ENCODE results near the gene IFNAR2.
"Not testable (repeated sequence)": the region's sequence is repeated elsewhere in the genome, so short reads cannot be mapped to it uniquely, and the experiment has no call there.

IFNAR2 gene

DNA sequence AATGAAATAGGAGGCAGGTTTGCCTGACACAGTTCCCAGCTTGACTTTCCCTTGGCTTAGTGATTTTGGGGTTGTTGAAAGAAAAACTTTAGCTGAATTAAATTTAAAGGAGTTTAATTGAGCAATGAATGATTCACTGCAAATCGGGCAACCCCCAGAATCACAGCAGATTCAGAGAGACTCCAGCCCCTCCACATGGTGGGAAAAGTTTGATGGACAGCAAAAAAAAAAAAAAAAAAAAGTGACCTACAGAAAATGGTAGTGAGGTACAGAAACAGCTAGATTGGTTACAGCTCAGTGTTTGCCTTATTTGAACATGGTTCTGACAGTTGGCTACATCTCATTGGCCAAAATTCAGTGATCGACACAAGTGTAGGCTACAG is 12.6 kb upstream of the IFNAR2 start:
- DNase-seq = no peak

DNA sequence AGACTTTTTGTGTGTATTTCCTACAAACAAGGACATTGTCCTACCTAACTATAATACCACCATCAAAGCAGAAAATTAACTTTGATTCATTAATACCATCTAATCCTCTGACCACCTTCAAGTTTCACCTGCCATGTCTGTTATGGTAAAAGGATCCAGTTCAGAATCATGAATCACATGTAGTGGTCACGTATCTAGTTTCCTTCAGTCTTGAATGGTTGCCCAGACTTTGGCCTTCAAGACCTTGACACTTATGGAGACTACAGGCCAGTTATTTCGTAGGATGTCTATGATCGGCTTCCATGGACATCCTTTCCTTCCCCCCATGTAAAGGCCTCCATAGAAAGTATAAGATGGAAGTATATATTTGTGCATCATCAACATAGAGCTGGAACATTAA is 10.4 kb upstream of the IFNAR2 start:
- no peak for DNase-seq

DNA sequence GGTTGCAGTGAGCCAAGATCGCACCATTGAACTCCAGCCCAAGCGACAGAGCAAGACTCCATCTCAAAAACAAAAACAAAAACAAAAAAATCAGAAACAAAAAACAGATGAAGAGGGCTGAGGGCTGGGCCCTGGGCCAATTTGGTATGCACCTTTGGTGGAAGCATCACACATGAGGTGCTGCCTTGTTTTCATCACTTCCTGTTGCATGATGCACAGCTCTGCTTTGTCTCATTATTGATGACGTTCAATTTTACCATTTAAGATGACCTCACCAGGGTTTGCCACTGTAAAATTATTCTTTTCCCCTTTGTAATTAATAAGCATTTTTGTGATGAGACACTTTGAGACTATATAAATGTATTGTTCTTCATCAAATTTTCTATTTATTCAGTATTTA is 9.8 kb upstream of the IFNAR2 start:
- DNase-seq = no peak

DNA sequence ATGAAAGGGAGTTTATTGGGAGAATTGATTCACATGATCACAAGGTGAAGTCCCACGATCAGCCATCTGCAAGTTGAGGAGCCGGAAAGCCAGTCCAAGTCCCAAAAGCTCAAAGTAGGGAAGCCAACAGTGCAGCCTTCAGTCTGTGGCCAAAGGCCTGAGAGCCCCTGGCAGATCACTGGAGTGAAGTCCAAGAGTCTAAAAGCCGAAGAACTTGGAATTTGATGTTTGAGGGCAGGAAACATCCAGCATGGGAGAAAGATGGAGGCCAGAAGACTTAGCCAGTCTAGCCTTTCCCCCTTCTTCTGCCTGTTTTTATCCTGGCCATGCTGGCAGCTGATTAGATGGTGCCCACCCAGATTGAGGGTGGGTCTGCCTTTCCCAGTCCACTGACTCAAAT is 4.4 kb upstream of the IFNAR2 start:
- not testable (repeated sequence) for DNase-seq

DNA sequence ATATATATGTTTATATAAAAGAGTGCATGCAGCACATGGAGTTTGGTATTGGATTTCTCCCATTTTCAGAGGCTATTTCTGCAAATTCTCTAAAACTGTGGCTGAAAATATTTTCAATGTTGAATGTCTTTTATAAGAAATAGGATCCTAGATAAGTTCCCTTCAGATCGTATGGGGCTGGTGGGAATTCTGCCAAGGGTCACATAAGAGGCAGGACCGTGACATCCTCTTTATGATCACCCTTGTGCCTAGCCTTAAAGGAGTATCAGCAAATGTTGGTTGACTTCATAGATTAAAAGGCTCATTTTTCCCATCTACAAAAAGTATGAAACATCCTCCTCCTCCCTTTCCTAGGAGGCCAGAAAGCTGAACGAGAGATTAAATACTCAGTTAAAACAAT is 1.3 kb upstream of the IFNAR2 start:
- no peak for DNase-seq

DNA sequence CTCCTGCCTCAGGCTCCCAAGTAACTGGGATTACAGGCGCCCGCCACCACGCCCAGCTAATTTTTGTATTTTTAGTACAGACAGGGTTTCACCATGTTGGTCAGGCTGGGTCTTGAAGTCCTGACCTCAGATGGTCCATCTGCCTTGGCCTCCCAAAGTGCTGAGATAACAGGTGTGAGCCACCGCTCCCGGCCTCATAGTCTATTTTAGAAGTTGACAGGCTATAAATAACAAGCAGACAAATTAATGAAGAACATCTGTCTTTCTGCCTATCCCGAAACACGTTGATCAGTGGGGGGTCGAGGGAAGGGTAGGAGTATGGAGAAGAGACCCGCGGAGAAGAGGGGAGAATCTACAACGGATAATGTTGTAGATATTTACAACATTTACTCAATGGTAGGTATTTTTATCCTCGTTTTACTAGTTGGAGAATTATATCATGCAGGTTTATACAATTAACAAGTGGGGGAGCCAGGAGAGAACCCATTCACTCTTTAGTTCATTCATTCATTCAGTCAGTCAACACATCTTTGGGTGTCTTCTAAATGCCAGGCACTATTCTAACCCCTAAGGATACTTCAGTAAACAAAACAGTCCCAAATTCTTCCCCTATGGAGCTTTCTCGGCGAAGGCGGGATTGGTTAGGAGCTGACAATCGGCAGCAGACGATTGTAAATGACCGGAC is 497 bp upstream of the IFNAR2 start:
- no peak for DNase-seq

DNA sequence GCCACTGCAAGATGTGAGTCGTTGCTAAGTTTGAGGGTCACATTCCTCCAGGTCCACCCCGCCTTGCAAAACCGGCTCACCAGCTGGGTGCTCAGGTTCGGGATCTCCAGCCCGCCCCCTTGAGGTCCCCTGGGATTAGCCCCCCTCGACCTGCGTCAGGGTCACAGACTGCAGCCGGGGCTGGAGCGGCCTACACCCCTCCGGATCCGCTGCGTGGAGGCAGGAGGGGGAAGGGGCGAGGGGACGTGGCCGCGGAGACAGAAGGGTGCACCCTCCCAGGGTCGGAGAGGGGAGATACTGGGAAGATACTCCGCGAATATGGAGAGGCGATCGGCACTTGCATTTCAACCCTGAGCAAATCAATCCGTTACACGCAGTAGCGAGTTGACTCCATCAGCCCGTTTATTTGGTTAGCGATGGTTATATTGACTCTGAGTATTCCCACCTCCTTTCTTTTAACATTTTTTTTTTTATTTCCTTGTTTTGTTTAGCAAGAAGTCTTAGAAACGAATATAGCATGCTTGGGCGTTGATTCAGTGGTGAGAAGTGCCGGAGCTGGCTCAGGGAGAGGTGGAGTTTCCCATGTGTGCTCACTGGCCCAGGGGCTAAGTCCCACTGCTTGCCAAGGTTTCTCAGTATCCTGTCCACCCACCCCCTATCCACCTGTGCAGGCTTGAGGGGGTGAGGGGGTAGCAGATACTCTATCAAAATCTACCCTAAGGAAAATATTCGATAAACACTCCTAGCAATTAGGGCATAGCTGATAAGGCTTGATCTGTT is 997 bp downstream of the IFNAR2 start:
- DNase-seq = peak; percentile 58

DNA sequence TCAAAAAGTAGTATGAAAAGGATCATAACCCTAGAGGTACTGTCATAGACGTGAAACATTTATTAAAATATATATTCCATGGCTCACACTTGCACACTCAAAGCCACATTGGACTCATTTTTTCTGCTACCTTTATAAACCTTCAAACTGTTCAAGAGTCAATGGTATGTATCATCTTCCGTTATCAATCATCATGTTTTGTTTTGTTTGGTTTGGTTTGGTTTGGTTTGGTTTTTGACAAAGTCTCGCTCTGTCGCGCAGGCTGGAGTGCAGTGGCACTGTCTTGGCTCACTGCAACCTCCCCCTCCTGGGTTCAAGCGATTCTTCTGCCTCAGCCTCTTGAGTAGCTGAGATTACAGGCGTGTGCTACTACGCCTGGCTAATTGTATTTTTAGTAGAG is 1.8 kb downstream of the IFNAR2 start:
- DNase-seq = no peak

DNA sequence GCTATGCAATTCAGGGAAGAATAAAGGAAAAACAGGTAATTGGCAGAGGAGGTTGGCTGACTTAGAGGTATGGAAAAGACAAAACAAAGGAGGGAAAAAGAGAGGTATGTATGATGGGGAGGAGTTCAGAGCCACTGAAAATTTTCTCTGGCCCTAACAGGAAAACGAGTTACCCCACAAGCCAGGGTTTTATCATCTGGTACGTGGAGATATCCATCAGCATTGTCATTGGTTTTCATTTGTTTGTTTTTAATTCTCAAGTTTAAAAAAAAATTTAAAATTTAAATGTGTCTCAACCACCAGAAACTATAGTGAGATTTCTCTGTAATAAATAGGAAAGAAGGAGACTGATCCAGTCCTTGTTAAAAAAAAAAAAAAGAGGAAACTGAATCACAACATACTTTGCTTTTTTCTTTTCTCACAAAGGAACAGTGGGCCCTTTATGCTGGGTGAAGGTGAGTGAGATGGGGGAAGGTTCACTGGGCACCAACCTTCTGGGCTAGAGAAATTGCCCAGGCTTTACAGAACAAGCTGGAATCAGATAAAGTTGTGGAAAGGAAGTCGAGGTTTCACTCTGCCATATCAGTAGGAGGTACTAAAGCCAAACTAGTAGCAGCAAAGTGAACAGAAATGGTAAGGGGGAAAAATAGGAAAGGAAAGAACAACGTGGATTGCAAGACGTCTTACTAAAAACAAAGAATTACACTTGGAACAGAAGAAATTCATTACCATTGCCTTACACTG is 2.7 kb downstream of the IFNAR2 start:
- DNase-seq = no peak

DNA sequence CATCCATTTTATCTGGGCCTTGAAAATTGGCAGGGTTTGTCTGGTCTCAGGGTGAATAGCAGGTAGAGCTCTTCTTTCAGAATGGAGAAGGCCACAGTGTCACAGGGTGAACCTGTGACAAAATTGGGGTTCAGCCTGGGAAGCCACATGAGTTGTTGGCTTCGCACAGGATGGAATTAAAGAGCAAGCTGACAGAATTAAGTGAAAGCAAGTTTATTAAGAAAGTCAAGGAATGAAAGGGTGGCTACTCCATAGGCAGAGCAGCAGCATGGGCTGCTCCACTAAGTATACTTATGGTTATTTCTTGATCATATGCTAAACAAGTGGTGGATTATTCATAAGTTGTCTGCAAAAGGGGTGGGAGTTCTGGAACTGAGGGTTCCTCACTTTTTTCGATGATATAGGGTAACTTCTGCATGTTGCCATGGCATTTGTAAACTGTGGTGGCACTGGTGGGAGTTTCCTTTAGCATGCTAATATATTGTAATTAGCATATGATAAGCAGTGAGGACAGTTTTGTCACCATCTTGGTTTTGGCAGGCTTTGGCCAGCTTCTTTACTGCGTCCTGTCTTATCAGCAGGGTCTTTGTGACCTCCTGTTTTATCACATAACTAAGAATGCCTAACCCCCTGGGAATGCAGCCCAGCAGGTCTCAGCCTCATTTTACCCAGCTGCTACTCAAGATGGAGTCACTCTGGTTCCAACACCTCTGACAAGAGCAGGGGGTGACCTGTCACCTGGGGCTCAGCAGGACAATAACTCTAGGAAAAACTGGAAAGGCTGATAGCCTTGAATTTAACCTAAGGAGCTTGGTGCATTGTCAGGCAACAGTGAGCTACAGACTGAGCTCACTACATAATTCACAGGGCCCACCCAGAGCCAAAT is 5.1 kb downstream of the IFNAR2 start:
- DNase-seq = no peak

DNA sequence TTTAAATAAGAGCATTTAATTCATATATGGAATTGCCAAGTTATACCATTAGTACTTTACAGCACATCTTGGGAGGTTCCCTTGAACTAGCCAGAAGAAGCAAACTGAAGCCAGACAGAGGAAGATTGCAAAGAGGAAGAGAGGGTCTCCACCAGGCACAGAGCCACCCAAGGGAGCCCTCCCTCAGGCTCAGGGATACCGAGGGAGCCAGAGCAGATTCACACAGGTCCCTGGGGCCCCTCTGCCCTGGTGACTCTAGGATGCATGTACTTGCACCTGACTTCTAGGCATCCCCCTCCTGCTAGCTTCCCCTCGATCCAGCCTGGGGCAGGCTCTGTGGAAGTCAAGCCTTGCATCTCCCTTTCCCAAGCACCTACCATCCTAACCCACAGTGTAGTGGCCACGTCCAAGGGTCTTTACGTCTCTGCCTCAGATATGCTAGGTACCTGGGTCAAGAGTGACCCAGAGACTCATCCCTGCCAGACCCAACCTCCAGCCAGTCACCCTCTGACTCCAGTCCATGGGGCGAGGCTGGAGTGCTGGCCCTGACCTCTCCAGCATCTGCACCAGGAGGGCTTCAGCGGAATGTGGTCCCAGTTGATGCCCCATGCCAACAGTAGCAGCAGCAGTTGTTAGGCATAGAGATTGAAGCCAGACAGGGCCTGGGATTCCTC is 6.4 kb downstream of the IFNAR2 start:
- no peak for DNase-seq

DNA sequence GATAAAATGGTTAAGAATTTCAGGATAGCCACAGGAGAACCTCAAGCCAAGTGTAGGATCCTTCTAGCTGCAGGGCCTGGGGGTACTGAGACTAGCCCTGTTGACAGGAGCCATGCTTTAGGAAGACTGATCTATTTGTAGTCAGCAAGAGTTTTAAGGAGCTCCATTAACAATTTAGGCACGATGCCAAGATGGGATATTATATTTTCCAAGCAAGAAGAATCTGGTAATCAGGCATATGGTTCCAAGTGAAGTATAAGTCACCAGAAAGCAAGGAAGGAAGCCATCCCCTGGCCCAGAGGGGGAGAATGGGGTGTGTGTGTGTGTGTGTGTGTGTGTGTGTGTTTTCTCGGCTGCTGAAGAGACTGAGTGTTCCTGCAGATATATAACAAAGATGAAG is 7.0 kb downstream of the IFNAR2 start:
- DNase-seq = no peak

DNA sequence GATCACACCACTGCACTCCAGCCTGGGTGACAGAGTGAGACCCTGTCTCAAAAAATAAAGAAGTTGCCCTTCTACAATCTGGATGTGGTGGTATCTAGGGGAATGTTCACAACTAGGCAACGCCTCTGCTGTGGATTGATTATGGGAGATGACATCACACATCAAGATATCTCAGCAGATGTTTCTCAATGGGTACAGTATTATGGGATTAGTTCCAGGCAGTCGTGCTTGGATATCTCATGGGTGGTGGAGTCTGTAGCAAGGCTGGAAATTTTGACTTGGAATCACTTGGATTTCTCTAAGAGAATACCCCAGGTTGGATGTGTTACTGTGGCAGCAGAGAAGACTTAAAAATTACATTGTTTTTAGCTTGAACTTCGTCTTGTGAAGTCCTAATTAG is 7.7 kb downstream of the IFNAR2 start:
- no peak for DNase-seq

DNA sequence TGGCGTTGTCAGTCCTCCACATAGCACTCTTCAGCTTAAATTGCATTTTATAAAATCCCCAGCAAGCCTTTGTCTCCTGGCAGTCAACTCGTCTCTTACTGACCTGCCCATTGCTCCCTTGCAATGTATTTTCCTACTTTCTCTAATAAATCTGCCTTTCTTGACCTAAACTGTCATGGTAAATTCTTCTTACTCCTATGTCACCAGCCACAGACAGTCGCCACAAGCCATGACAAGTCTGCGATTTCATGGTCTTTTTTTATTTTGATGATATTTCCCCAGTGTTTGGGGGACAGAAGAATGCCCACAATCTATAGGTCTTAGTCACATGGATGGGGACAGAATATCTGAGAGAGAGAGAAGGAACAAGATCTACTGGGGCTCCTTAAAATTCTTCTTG is 8.4 kb downstream of the IFNAR2 start:
- DNase-seq = no peak

DNA sequence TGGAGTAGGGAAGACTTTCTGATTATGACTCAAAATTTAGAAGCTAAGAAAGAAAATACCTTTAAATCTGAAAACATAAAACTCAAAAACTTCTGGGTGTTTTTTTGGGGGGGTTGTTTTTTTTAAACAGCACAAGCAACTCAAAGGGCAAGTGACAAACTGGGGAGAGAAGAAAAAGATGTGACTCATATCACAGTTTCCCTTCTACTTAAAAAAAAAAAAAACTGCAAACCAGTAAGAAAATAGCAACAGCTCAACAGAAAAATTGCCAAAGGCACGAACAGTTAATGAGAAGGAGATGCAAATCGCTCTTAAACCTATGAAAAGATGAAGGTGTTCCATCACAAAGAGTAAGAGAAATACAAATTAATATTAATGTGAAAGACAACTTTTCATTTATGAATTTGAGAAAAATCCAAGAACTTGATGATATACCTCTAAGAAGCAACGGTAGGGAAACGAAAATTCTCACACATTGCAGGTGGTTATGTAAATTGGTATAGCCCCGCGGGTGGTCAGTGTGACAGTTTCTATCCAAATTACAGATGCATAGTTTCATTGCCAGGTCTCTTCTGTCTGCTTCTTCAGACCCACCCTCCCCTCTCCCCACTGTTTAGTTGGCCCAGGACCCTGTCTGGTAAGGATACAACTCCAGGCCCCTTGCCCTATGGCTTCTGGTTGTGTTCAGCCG is 9.0 kb downstream of the IFNAR2 start:
- DNase-seq = no peak

DNA sequence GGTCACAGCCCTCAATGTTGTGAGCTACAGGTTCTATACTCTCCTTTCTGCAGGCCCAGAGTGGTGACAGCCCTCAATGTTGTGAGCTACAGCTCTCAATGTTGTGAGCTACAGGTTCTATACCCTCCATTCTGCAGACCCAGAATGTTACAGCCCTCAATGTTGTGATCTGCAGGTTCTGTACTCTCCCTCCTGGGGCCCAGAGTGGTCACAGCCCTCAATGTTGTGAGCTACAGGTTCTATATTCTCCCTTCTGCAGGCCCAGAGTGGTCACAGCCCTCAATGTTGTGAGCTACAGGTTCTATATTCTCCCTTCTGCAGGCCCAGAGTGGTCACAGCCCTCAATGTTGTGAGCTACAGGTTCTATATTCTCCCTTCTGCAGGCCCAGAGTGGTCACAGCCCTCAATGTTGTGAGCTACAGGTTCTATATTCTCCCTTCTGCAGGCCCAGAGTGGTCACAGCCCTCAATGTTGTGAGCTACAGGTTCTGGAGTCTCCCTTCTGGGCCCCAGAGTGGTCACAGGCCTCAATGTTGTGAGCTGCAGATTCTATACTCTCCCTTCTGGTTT is 9.9 kb downstream of the IFNAR2 start:
- not testable (repeated sequence) for DNase-seq

DNA sequence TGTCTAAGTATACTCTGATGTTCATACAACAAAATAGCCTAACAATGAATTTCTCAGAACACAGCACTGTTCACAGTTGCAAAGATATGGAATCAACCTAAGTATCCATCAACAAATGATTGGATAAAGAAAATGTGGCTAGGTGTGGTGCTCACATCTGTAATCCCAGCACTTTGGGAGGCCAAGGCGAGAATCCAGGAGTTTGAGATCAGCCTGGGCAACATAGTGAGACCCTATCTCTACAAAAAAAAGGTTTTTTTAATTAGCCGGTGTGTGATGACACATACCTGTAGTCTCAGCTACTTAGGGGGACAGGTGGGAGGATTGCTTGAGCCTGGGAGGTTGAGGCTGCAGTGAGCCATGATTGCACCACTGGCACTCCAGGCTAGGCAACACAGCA is 10.7 kb downstream of the IFNAR2 start:
- no peak for DNase-seq

DNA sequence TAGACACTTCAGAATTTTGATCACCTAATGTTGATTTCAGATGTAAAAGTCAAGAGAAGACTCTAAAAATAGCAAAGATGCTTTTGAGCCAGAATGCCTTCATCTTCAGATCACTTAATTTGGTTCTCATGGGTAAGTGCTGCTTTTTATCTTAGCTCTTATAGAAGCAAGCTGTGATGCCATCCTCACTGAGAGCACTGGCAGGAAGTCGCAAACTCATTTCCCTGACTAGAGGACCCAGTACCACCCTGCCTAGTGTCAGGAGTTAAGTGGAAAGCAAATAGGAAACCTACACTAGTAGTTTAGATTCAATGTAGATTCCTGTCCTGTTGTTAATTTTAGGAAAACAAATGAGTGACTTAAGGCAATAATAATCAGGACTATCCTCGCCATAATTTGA is 12.1 kb downstream of the IFNAR2 start:
- DNase-seq = no peak

DNA sequence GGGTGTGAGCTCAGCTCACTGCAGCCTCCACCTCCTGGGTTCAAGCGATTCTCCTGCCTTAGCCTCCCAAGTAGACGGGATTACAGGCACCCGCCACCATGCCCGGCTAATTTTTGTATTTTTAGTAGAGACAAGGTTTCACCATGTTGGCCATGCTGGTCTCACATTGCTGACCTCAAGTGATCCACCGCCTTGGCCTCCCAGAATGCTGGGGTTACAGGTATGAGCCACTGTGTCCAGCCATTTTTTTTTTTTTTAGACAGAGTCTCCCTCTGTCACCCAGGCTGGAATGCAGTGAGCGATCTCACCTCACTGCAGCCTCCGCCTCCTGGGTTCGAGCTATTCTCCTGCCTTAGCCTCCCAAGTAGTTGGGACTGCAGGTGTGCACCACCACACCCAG is 13.1 kb downstream of the IFNAR2 start:
- DNase-seq = not testable (repeated sequence)

DNA sequence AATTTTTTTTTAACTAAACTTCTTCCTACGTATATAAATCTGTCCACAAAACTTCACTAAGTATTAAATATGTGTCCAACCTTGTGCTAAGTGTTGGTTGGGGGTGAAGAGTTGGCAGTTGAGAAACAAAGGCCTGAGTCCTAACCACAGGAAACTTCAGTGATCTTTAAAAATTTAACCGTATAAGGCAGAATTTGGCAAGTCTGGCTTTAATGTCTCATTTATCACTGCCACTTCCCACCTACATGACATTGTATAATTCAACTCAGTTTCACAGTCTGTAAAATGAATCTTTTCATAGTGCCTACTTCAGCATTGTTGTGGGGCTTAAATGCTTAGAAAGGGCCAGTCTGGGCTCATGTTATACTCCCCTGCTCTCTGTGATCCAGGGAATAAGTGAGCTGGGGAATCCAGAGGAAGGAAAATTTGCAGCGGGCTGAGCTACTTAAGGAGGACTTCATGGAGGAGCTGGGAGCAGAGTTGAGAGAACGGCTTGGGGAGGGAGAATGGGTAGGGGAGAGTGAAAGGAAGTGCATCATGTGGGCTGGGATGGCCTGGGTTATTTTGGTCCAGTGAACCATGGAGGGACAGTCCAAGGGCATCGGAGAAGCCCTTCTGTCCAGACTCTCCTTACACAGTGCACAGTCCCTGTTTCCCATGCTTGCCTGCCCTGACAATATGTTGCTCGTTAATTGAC is 14.5 kb downstream of the IFNAR2 start:
- DNase-seq = no peak

DNA sequence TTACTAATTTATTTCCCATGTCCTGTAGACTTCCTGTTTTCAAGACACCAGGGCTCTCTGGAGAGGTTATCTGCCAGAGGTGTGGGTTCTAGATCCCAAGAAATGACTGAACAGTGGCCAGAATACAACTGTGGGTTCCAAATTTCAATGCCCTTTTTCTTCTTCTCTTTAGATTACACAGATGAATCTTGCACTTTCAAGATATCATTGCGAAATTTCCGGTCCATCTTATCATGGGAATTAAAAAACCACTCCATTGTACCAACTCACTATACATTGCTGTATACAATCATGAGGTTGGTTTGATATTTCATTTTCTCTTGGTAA is 15.0 kb downstream of the IFNAR2 start:
- DNase-seq = no peak

Measured in left hindlimb (tissue), 1 donor.